ENCODE results near the gene TSHZ1. TPM values are rescaled to one million over a fixed set of nuclear protein-coding genes. Genes with fewer than 3 reads are reported as not detected.

Gene TSHZ1, protein sequence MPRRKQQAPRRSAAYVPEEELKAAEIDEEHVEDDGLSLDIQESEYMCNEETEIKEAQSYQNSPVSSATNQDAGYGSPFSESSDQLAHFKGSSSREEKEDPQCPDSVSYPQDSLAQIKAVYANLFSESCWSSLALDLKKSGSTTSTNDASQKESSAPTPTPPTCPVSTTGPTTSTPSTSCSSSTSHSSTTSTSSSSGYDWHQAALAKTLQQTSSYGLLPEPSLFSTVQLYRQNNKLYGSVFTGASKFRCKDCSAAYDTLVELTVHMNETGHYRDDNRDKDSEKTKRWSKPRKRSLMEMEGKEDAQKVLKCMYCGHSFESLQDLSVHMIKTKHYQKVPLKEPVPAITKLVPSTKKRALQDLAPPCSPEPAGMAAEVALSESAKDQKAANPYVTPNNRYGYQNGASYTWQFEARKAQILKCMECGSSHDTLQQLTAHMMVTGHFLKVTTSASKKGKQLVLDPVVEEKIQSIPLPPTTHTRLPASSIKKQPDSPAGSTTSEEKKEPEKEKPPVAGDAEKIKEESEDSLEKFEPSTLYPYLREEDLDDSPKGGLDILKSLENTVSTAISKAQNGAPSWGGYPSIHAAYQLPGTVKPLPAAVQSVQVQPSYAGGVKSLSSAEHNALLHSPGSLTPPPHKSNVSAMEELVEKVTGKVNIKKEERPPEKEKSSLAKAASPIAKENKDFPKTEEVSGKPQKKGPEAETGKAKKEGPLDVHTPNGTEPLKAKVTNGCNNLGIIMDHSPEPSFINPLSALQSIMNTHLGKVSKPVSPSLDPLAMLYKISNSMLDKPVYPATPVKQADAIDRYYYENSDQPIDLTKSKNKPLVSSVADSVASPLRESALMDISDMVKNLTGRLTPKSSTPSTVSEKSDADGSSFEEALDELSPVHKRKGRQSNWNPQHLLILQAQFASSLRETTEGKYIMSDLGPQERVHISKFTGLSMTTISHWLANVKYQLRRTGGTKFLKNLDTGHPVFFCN (N-terminal part only)
- 5.5 TPM for total RNA-seq (ENCODE audit: insufficient read depth, low replicate concordance)

DNA sequence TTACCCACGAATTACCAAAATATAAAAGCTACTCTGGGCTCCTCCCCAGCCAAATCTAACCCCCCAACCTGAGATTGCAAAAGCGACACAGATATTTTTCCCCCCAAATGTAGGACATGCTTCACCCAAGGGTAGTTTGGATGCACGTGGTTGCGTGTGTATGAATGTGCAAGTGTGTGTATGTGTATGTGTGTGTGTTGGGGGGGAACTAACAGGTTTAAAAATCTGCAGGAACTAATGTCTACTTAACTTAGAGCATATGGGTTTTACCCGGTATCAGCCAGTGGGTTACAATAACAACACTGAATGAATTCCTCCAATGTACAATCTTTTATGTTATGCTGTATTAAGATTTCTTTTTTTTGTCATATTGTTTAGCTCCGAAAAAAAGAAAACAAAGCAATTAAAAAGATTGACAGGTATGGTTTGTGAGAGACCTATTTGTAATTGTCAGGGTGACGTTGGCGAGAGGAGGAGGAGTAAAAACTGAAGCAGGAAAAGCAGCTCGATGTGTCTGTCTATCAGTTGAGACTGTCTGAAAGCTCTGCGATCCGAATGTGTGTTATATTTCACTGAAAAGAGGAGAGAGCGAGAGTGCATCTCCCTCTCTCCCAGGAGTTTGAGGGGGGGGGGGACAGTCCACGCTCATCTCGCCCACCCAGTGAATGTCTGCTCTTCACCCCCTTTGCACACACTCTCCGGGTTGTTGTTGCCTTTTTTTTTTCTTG is at the start of gene TSHZ1:
Gene TSHZ1, plus strand, starts transcription at position 524 of the 728 bp plus-strand sequence. CDS start 1,080 bp downstream, outside the sequence.
- peak; percentile 95 for DNase-seq (ENCODE audit: low spot score)

DNA sequence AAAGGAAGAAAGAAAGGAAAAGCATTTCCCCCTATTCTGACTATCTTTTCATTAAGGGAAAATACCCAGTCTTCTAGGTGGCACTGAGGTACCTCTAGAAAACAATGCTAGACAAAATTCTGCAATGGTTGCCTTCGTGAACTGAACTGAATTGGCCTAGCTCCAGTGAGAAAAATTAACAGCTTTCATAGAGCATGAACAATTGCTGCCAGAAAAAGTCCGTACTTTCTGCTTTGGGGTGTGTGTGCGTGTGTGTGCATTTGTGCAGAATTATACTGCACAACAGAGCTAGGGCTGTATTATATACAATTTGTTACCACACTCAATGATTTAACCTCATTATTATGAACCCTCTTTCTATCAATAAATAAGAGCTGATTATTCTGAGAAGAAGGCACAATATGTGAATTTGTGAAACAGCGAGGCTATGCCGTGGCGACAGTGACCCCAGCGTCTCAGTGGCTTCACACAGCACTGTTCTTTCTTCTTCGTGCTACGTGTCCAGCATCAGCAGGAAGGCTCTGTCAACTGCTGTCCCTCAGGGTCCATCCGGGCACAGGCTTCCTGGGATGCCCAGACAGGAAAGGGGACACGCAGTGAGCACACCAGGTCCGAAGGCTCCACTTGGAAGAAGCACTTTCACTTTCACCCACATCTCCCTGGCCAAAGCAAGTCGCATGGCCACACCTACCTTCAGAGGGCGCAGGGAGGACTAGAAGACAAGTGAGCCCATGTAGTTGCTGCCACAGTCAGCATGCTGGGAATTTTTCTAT is 49.2 kb upstream of the TSHZ1 start:
- DNase-seq (ENCODE audit: low spot score), result no peak

DNA sequence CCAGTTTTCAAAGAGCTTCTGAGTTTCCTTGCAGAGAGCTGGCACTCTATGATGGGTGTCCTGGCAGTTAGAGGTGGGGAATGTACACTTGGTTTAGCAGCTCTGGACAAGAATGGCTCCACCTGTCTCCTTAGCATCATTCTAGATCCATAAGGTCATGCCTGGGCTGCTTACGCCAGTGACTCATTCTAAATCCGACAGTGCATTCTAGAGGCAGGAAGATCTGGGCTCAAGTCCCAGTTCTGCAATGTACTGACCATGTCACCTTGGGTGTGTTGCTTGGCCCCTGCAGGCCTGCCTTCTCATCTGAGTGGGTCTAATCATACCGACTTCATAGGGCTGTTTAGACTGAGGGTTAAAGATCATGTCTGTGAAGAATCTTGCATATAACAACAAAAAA is 48.1 kb upstream of the TSHZ1 start:
- DNase-seq (ENCODE audit: low spot score), result peak; percentile 48

DNA sequence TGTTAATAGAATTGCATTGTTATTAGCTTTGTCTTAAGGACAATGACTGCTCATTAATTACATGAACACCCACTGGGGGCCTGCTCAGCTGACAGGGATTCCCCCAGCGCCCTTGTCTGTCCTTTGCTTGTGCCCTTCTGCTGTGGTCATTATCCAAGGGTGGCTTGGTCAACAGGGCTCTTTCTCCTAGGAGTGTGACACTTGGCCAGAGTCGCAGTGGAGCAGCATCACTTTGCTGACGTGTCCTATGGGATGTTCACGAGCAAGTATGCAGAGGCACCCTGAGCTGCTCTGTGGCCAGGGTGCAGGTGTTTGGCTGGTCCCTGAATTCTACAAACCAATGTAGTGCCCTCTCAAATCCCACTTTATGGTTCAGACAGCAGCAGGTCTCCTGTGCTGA is 47.6 kb upstream of the TSHZ1 start:
- DNase-seq (ENCODE audit: low spot score), result no peak

DNA sequence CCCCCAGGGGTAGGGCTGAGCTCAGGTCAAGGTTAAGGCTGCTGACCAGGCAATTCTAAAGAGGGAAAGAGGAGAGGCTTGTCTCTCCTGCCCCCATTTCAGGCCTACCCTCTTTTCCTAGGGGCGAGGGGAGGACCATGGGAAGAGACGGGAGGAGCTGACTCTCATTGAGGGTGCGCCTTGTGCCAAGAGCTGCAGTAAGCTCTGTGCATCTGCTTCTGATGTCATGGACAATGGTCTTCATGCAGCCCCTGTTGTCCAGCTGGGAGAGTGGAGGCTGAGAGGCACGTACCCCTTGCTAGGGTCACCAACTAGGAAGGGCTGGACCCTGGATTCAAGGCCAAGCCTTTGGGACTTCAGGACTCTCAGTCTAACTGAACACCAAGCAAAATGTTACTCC is 46.9 kb upstream of the TSHZ1 start:
- DNase-seq (ENCODE audit: low spot score), result no peak

DNA sequence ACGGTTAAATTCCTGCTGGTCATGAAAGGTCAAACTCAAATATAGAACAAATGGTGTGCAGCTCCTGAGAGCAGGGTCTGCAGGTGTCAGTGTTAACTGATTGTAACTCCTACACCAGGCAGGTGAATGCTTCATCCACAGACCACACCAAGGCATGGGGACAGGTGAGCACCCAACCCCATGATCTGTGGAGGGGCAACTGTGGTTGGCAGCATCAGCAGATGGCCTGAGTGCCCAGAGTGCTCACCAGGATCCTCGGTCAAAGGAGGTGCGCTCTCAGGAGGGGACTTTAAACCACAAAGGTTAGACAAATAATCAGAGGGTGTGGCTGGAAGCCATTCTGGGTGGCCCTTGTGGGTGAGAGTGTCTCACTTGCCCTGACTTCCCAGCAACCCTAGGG is 46.1 kb upstream of the TSHZ1 start:
- no peak for DNase-seq (ENCODE audit: low spot score)

DNA sequence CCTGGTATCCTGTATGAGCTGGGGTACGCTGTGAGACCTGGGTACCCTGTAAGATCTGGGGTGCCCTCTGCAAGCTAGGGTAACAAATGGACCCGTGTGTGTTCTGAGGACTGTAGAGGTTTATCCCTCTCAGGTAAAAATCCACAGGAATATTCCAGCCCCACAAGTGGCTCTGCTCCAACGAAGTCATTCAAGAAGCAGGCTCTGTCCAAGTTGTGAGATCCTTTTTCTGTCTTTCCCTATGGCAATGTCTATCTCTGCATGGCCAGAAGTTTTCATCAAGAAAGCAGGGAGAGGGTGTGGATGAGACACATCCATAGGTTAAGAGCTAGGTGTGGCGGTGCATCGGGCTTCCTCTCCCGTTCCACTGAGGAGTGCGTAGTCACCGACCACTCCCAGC is 44.7 kb upstream of the TSHZ1 start:
- DNase-seq (ENCODE audit: low spot score), result no peak

DNA sequence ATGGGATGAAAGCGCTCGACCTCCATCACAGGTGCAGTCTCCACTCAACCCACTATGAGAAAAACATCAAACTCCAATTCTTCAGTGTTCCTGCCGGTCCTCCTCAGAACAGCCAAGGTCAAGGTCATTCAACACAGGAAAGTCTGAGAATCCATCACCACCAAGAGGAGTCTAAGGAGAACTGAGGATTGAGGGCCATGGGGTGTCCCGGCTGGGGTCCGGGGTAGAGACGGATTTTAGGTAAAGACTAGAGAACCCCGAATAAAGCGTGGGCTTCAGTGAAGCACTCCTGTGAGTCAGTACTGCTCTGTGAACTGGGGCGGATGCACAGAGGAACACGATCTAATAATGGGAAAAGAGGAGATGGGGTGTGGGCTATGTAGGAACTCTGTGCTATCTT is 43.5 kb upstream of the TSHZ1 start:
- DNase-seq (ENCODE audit: low spot score), result no peak

DNA sequence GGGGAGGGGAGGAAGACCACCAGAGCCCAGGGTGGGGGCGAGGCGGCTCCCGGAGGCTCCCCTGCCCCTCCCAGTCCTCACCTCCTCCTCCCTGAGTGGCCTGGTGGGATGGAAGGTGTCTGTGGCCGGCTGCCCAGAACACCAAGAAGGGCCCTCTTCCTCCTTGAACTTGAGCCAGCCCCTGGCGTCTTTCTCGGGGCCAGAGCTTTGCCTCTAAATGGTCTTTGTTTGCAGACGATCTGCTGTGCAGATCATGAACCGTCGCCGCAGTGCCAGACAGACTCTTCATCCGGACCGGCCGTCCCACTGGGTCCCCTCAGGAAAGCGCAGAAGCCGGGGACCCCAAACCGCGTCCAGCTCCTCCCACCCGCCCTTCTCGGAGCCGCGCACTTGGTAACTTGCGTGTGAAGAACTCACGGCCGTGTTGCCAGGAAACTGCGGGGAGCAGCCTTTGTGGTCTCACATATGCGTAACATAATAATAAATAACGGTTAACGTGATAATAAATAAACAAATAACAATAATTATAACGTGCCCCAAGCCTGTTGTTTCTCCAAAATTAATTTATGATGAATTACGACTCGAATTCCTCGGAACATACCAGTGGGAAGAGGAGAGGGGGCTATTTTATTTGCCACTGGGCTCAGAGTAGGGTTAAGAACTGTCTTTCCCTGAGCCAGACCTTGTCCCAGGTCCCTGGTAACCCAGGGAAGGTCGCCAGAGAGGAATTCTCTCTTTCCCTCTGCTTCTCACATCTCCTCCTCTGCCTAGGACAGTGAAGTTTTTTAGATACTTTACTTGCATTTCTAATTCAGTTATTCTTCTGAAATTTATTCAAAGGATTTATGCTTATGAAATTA is 42.6 kb upstream of the TSHZ1 start:
- no peak for DNase-seq (ENCODE audit: low spot score)

DNA sequence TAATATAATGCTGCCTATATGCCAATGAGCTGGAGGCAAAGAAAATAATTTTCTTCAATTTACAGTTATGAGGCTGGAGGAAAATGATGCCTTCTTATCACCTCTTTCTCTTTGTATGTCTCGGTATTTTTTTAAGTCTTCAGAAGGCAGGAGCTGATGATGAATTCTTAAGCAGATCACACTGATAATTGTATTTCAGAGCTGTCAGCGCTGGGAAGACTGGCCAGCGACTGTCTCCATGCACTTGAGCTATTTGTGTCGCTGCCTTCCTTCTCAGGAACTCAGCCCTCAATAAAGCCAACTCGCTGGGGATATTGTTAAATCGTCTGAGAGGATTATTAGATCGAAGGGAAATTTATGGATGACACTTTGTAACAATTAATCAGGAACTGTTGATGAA is 42.0 kb upstream of the TSHZ1 start:
- no peak for DNase-seq (ENCODE audit: low spot score)

DNA sequence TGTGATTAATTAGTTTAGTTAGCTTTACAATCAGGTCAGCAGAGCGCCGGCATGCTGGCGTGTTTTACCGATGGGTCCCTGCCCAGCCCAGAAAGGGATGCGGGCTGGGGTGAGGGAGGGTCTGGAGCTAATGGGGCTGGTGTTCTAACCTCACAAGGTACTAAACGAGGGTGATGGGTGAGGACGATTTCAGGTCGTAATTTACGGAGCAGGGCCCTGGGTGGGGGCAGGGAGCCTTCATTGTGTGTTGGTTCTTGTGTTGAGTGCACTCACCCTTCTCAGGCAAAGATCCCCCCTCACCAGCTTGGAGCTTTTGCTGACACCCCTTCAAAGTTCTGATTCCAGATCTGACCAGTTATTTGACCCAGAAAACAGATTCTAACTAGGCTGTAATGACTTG is 41.2 kb upstream of the TSHZ1 start:
- DNase-seq (ENCODE audit: low spot score), result no peak

DNA sequence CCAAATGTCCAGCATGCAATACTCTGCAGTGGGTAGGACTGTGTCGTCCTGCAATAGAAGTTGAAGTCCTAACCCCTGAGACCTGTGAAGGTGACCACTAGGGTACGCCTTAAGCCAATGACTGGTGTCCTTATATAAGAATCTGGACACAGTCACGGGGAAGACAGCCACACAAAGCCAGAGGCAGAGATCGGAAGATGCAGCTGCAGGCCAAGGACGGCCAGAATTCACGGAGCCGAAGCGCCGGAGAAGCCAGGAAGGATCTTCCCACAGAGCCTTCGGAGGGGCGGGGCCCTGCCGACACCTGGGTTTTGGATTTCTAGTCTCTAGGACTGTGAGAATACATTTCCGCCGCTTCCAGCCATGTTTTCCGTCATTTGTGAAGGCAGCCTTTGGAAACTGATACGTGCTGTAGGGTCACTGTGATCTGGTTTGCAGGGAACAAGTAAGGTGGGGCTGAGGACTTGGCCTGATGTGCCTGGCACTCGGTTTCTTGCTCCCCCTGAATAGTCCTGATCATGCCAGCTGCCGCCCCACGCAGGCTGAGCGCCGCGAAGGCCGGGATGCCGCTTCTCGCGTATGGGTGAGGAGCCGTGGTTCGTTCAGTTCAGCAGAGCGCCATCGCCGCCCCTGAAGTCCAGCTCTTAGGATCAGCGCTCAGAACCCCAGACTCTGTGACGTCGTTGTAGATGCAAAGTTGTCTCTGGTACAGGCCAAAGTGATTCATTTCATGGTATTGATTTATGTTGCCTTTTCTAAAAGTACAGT is 40.4 kb upstream of the TSHZ1 start:
- no peak for DNase-seq (ENCODE audit: low spot score)

DNA sequence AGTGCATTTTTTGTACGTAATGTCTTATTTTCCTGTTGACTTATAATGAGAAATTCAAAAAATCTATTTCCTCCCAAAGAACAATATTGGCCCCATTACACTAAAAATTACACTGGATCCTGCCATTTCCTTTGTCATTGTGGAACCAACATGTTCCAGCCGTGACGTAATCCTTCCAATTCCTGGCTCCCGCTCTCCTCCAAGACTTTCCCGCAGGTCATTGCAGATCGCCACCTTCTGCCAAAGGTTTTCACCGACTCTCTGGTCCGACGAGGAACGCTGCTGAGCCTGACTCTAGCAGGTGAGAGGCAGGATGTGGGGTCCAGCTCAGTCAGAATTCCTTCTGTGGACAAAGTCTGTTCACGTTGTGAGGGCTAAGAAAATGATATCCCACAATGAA is 39.7 kb upstream of the TSHZ1 start:
- no peak for DNase-seq (ENCODE audit: low spot score)

DNA sequence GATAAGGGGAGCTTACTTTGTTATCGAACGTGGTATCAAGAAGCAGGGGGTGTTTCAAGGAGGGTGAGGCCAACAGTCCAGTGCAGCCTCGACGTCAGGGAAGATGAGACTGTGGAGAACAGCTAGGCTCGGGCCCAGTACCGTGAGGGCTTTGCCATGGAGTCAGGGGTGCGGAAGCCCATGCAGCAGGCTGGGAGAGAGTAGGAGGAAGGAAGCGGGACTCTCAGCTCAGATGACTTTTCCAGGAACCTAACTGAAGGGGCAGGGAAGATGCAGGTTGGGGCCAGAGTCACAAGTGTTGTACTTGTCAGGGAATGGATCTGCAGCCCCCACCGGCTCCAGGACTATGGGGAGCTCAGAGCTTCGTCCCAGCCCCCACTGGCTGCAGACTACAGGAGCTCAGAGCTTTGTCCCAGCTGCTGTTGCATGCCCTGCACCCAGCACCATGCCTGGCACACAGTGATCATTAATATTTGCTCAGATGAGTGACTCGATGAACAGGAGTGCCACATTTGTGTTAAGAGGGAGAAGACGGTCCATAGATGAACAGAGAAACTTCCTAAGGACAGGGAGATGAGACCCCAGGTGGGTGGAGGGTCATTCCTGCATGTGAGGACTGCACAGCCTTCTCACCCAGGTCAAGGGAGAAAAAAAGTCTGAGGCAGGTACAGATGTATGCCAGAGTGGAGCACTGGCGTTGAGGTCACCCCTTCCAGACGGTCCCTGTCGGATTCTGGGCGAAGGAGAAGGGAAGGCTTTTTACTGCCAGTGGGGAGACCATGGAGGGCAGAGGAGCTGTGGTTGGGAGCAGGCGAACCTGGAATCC is 38.1 kb upstream of the TSHZ1 start:
- no peak for DNase-seq (ENCODE audit: low spot score)

DNA sequence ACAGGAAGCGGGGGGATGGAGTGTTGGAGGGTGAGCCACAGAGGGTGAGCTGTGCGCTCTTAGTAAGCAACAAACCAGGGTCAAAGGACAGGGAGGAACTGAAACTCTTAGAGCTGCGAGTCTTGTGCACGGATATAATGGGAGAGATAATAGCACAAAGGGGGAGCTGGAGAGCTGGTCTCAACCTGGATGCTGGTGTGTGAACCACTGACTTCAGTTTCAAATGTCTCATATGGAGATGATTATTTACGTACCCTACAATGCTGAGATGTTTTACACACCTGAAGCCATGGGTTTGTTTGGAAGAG is 37.5 kb upstream of the TSHZ1 start:
- DNase-seq (ENCODE audit: low spot score), result no peak

DNA sequence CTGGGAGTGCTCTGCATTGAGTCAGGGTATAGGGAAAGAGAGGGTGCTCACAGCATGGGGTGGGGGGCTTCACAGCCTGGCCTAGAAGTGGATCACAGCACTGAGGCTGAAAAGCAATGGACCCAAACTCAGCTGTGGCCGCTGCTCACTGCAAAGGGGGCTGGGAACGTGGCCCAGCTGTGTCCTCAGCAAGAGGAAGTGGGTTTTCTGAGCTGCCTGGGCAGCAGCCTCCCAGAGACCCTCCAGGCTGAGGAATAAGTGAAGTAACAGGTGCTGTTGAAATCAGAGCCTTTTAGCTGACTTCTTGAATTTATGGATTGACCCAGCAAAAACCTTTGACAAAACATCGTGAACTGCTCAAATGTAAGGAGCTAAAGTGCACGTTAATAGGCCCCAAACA is 36.9 kb upstream of the TSHZ1 start:
- no peak for DNase-seq (ENCODE audit: low spot score)

DNA sequence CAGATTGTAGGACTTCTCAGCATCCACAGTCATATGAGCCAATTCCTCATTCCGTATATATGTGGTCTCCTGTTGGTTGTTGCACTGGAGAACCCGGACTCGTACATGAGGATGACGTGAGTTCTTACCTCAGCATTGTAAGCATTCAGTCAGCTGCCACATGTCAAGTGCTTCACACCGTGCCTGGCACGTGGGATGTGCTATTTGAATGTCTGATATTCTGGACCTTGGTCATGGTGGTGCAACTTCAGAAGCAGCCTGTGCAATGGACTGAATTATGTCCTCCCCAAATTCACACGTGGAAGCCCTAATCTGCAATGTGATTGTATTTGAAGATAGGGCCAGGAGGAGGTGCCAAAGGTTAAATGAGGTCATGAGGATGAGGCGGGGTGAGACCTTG is 33.7 kb upstream of the TSHZ1 start:
- DNase-seq (ENCODE audit: low spot score), result no peak

DNA sequence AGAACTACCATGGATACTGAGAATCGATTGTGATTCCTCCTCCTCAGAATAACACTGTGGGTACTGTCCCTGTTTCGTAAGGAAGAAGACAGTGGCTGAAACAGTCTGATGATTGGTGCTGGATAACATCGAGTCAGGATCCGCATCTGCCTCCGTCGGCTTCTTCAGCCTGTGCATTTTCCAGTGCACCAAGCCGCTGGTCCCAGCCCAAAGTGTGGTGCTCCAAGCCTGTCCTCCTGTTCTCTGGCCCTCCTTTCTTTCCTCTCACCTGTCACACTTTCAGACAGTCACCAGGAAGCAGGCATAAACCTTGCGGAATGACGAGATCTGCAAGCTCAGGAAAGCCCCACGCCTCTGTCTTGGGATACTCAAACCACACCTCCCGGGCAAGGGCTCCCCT is 32.2 kb upstream of the TSHZ1 start:
- no peak for DNase-seq (ENCODE audit: low spot score)
